Ovary (tissue), 3 donors: ENCODE results near the gene PFDN4.

Source experiments
- CTCF ChIP-seq, 3 donors: fragments of 450-650 bp in 2 of 3; fragments of 200-600 bp in 1 of 3; IDR thresholded peaks; one replicate each; pipeline versions ENCODE4 v1.5.1 to v1.8.0; 2016 to 2022; ENCODE audit warnings: antibody characterized with exemption in 3 of 3, mild to moderate bottlenecking in 1 of 3
- POLR2A ChIP-seq: fragments of 450-650 bp; IDR thresholded peaks from one replicate; pipeline ENCODE4 v1.6.1; 2017; ENCODE audit warnings: antibody characterized with exemption, mild to moderate bottlenecking, moderate library complexity
- donor health status: DM: no; HTN: no; CAD: no.

- TF ChIP-seq CTCF (IDR thresholded peaks at IDR 0.05) (no peak), POLR2A (no peak)
Observed at GRCh38 chr20:54212226-54212625, 4.3 kb downstream of the PFDN4 start.
